ENCODE data around the gene CCDC71. TPM values are rescaled to one million over a fixed set of nuclear protein-coding genes. Genes with fewer than 3 reads are reported as not detected.
A peak's percentile ranks its signal among the peaks of the same experiment; 100 is the strongest.

Gene CCDC71
- total RNA-seq, 4 donors from 2014 or later = 19.9 to 25.6 (median 23.7) TPM

- TF ChIP-seq POLR2A (IDR thresholded peaks at IDR 0.05; ENCODE audit: low read depth) (no peak), POLR2AphosphoS5 (IDR thresholded peaks at IDR 0.05) (no peak), CTCF (IDR thresholded peaks at IDR 0.05) (no peak), EP300 (IDR thresholded peaks at IDR 0.05) (no peak)
- DNase-seq (ENCODE audit: extremely low spot score) = no peak
- H3K36me3 ChIP-seq = peaks cover 71 to 84% (median 81%) of the 10 kb centered on the region in 4 donors
Observed at GRCh38 chr3:49122022-49122421, 44.1 kb downstream of the CCDC71 start.

GRCh38 chr3:49121132-49121736 lies 44.9 kb downstream of the CCDC71 start:
- whole genome bisulfite sequencing = 76% methylated on average over 10 of the region's 17 CpGs
- Histone ChIP-seq H3K4me1 (peaks cover 17 to 46% (median 30%) of the 10 kb centered on the region in 4 donors), H3K36me3 (peaks cover 73 to 84% (median 81%) of the 10 kb centered on the region in 4 donors), H3K9me3 (no peaks in the 10 kb centered on the region), H3K27ac (replicated peaks in 1 of 4) (peak overlapping the region; percentile 92 to 98 (median 94)), H3K27me3 (no peaks in the 10 kb centered on the region), H3K4me3 (peak overlapping the region; percentile 72 to 97 (median 89))
- TF ChIP-seq POLR2A (IDR thresholded peaks at IDR 0.05; ENCODE audit: low read depth) (no peak), CTCF (IDR thresholded peaks at IDR 0.05) (no peak), POLR2AphosphoS5 (IDR thresholded peaks at IDR 0.05) (no peak), EP300 (IDR thresholded peaks at IDR 0.05) (no peak)
- DNase-seq (ENCODE audit: extremely low spot score) = no peak
- intact Hi-C loops (cut with DNase I) = no loop called here

More at GRCh38 chr3:49122022-49122421, 44.1 kb downstream of the CCDC71 start:
- Histone ChIP-seq H3K27ac (replicated peaks in 1 of 4) (peak overlapping the region in 2 of 4 donors; percentile 94 to 98), H3K4me1 (peaks cover 17 to 45% (median 30%) of the 10 kb centered on the region in 4 donors), H3K4me3 (no peak overlapping the region), H3K9me3 (no peaks in the 10 kb centered on the region), H3K27me3 (no peaks in the 10 kb centered on the region)
- intact Hi-C loops (cut with DNase I) = no loop called here
- 96% methylated on average over 12 of the region's 12 CpGs for WGBS

- TF ChIP-seq CTCF (IDR thresholded peaks at IDR 0.05) = peak in 1 of 3 experiments; percentile 17
- TF ChIP-seq POLR2AphosphoS5 (IDR thresholded peaks at IDR 0.05) = peak; percentile 97 to 99
- no peak for TF ChIP-seq EP300 (IDR thresholded peaks at IDR 0.05)
- TF ChIP-seq POLR2A (IDR thresholded peaks at IDR 0.05; ENCODE audit: low read depth) = peak; percentile 75
- DNase-seq (ENCODE audit: extremely low spot score) = peak; percentile 99
- Histone ChIP-seq H3K4me1 (peaks cover 17 to 46% (median 30%) of the 10 kb centered on the region in 4 donors), H3K27ac (replicated peaks in 1 of 4) (peak within 1 kb of the TSS; percentile 92 to 98 (median 94)), H3K36me3 (peaks cover 73 to 84% (median 81%) of the 10 kb centered on the region in 4 donors), H3K4me3 (peak within 1 kb of the TSS; percentile 72 to 97 (median 89)), H3K9me3 (no peaks in the 10 kb centered on the region), H3K27me3 (no peaks in the 10 kb centered on the region)
- WGBS = 0% methylated on average over 21 of the region's 70 CpGs
- intact Hi-C loops (cut with DNase I) = no loop called here
Observed at GRCh38 chr3:49120438-49121131, 45.5 kb downstream of the CCDC71 start, which contains the start of gene USP19. USP19 (minus strand) TSS chr3:49120823; CDS start chr3:49119145, 1,678 bp downstream.

- DNase-seq (ENCODE audit: extremely low spot score) = no peak
- peak overlapping the region; percentile 92 to 98 (median 94) for H3K27ac ChIP-seq (replicated peaks in 1 of 4)
- H3K4me3 ChIP-seq = peak overlapping the region; percentile 72 to 97 (median 89)
- TF ChIP-seq CTCF (IDR thresholded peaks at IDR 0.05) (no peak), POLR2A (IDR thresholded peaks at IDR 0.05; ENCODE audit: low read depth) (no peak), POLR2AphosphoS5 (IDR thresholded peaks at IDR 0.05) (no peak), EP300 (IDR thresholded peaks at IDR 0.05) (no peak)
- intact Hi-C loops (cut with DNase I) = no loop called here
- H3K36me3 ChIP-seq = peaks cover 73 to 84% (median 81%) of the 10 kb centered on the region in 4 donors
- H3K27me3 ChIP-seq = no peaks in the 10 kb centered on the region
- H3K9me3 ChIP-seq = no peaks in the 10 kb centered on the region
- 0% methylated on average over 4 of the region's 9 CpGs for WGBS
- H3K4me1 ChIP-seq = peaks cover 17 to 42% (median 30%) of the 10 kb centered on the region in 4 donors
Observed at GRCh38 chr3:49120096-49120437, 46.1 kb downstream of the CCDC71 start.
